K562 (cell line): ENCODE results near the gene TMEM184B. TPM values are rescaled to one million over a fixed set of nuclear protein-coding genes. Genes with fewer than 3 reads are reported as not detected.
A peak's percentile ranks its signal among the peaks of the same experiment; 100 is the strongest.

Experiments used
- CBX1 ChIP-seq: sonication (generic); IDR thresholded peaks from 2 replicates; pipeline ENCODE4 v1.6.1; 2016; ENCODE audit warnings: antibody characterized with exemption, low read depth, mild to moderate bottlenecking
- FIP1L1 ChIP-seq: fragments of 200-400 bp; formaldehyde crosslinking; IDR thresholded peaks from 2 replicates; pipeline ENCODE4 v1.6.1; 2018; ENCODE audit warnings: mild to moderate bottlenecking, low read depth, low read length; ENCODE audit not compliant: poor library complexity, severe bottlenecking
- GMEB1 ChIP-seq: fragments of 250-450 bp; sonication (Bioruptor Pico); IDR thresholded peaks from 2 replicates; pipeline ENCODE4 v1.4.0; 2020; ENCODE audit warnings: mild to moderate bottlenecking
- JUND ChIP-seq, 2 experiments: IDR thresholded peaks; 2 replicates in 1 of 2; 3 replicates in 1 of 2; pipeline ENCODE4 v1.6.1; 2011; ENCODE audit warnings: borderline replicate concordance in 2 of 2, low read depth in 2 of 2, low read length in 2 of 2, improper control_type of control experiment in 1 of 2, missing biosample characterization in 1 of 2, missing genetic modification characterization in 1 of 2, missing genetic modification reagents in 1 of 2
- MTF1 ChIP-seq: fragments of 250-450 bp; sonication (Bioruptor Pico); IDR thresholded peaks from 2 replicates; pipeline ENCODE4 v1.9.0; 2021; ENCODE audit warnings: moderate library complexity, mild to moderate bottlenecking, inconsistent platforms, borderline replicate concordance
- NR2C1 ChIP-seq, 2 experiments: fragments of 450-650 bp; IDR thresholded peaks; 2 replicates each; pipeline ENCODE4 v1.6.1; 2017; ENCODE audit warnings: mild to moderate bottlenecking in 2 of 2, antibody characterized with exemption in 1 of 2, inconsistent platforms in 1 of 2, missing compliant biosample characterization in 1 of 2, missing genetic modification characterization in 1 of 2
- NUFIP1 ChIP-seq: fragments of 450-650 bp; IDR thresholded peaks from 2 replicates; pipeline ENCODE4 v1.6.1; 2018; ENCODE audit not compliant: partially characterized antibody
- PHF20 ChIP-seq: fragments of 450-650 bp; IDR thresholded peaks from 2 replicates; pipeline ENCODE4 v1.6.1; 2018; ENCODE audit not compliant: partially characterized antibody
- PHTF2 ChIP-seq: fragments of 250-450 bp; sonication (Bioruptor Pico); IDR thresholded peaks from 2 replicates; pipeline ENCODE4 v1.5.0; 2021; ENCODE audit warnings: mild to moderate bottlenecking
- POLR2A ChIP-seq: fragments of 450-650 bp; conservative IDR thresholded peaks from 2 replicates; pipeline ENCODE4 v1.6.1; 2016
- RUNX1 ChIP-seq: sonication (generic); IDR thresholded peaks from 2 replicates; pipeline ENCODE4 v1.6.1; 2016; ENCODE audit warnings: antibody characterized with exemption, low read depth
- SMARCE1 ChIP-seq: fragments of 450-650 bp; IDR thresholded peaks from 2 replicates; pipeline ENCODE4 v1.7.1; 2016; ENCODE audit warnings: mild to moderate bottlenecking
- TFAM ChIP-seq: fragments of 250-450 bp; sonication (Bioruptor Pico); conservative IDR thresholded peaks from 2 replicates; pipeline ENCODE4 v1.5.0; 2021; ENCODE audit warnings: mild to moderate bottlenecking, moderate library complexity
- TGIF2 ChIP-seq: sonication (generic); formaldehyde crosslinking; IDR thresholded peaks from 2 replicates; pipeline ENCODE4 v1.8.1; 2022; ENCODE audit warnings: mild to moderate bottlenecking, missing genetic modification reagents, moderate library complexity
- TRIM24 ChIP-seq, 2 experiments: fragments of 450-650 bp; IDR thresholded peaks; 2 replicates each; pipeline ENCODE4 v1.6.1; 2016
- XRCC4 ChIP-seq: IDR thresholded peaks from one replicate; pipeline ENCODE4 v1.6.1; 2011; ENCODE audit not compliant: insufficient read depth, insufficient read length; ENCODE audit errors: extremely low read depth
- YY1 ChIP-seq, 3 experiments: IDR thresholded peaks; 2 replicates each; pipeline ENCODE4 v1.6.1; 2011; ENCODE audit warnings: low read length in 2 of 3, mild to moderate bottlenecking in 2 of 3, moderate library complexity in 2 of 3, borderline replicate concordance in 1 of 3, control low read depth in 1 of 3, low read depth in 1 of 3; ENCODE audit not compliant: insufficient read depth in 3 of 3, insufficient replicate concordance in 2 of 3, control insufficient read depth in 1 of 3, insufficient read length in 1 of 3; ENCODE audit errors: extremely low read depth in 1 of 3
- ZBTB2 ChIP-seq: fragments of 450-650 bp; IDR thresholded peaks from 2 replicates; pipeline ENCODE4 v1.6.1; 2016; ENCODE audit warnings: antibody characterized with exemption
- ZC3H11A ChIP-seq: IDR thresholded peaks from 2 replicates; pipeline ENCODE4 v1.6.1; 2012; ENCODE audit warnings: low read depth, low read length, improper control_type of control experiment
- ZNF12 ChIP-seq: sonication (generic); formaldehyde crosslinking; IDR thresholded peaks from 2 replicates; pipeline ENCODE4 v1.4.0; 2020; ENCODE audit warnings: mild to moderate bottlenecking, missing genetic modification reagents
- ZNF311 ChIP-seq: fragments of 250-450 bp; sonication (Bioruptor Pico); IDR thresholded peaks from 2 replicates; pipeline ENCODE4 v1.4.0; 2020; ENCODE audit warnings: mild to moderate bottlenecking, moderate library complexity
- ZNF347 ChIP-seq: fragments of 450-650 bp; formaldehyde crosslinking; IDR thresholded peaks from 2 replicates; pipeline ENCODE4 v1.4.0; 2020; ENCODE audit warnings: low read depth, mild to moderate bottlenecking, moderate library complexity
- ZNF778 ChIP-seq: fragments of 450-650 bp; formaldehyde crosslinking; IDR thresholded peaks from 2 replicates; pipeline ENCODE4 v1.4.0; 2020; ENCODE audit warnings: mild to moderate bottlenecking, moderate library complexity
- ZNF780A ChIP-seq: fragments of 250-450 bp; sonication (Bioruptor Pico); IDR thresholded peaks from 2 replicates; pipeline ENCODE4 v1.5.0; 2021; ENCODE audit warnings: mild to moderate bottlenecking
- ZZZ3 ChIP-seq: fragments of 450-650 bp; IDR thresholded peaks from 2 replicates; pipeline ENCODE4 v1.6.1; 2016; ENCODE audit warnings: antibody characterized with exemption, mild to moderate bottlenecking, moderate library complexity
- polyA plus RNA-seq, 8 experiments: library from polyadenylated mRNA; depleted of rRNA in 4 of 8; stranded (reverse) in 5 of 8; unstranded in 3 of 8; fragments of >200 nt; fragmentation: Nextera tagmentation in 2 of 8; fragmentation: Illumina TruSeq in 1 of 8; extraction: Ambion mirVana in 2 of 8; extraction: Trizol in 1 of 8; gene quantifications; 2 replicates each; pipeline versions ENCODE4 v1.2.1 to v1.2.3, GENCODE V29; 2011 to 2014; ENCODE audit warnings: inconsistent platforms in 1 of 8, missing spikeins in 1 of 8
- total RNA-seq, 7 experiments: library from RNA; depleted of rRNA in 6 of 7; stranded (reverse); fragments of >200 nt in 6 of 7; fragmentation: Illumina TruSeq in 2 of 7; extraction: Trizol in 2 of 7; gene quantifications; 2 replicates each; pipeline versions ENCODE4 v1.2.1 to v1.2.3, GENCODE V29; 2011 to 2021; ENCODE audit warnings: low replicate concordance in 1 of 7

The TMEM184B gene
- total and polyA plus RNA-seq, 9 of the 15 experiments (the other 6 are each of a cell fraction or from before 2014, with no cell fraction given): 0.31 to 25.1 (median 6.2) TPM

GRCh38 chr22:38317995-38318715 is 45.3 kb upstream of the TMEM184B start (continued):
- no peak for TF ChIP-seq NUFIP1
- no peak for TF ChIP-seq ZNF780A (CRISPR knock-in tag)
- no peak for TF ChIP-seq CBX1
- no peak for TF ChIP-seq SMARCE1
- TF ChIP-seq ZZZ3: no peak
- TF ChIP-seq GMEB1 (CRISPR knock-in tag): 0 out of 2 replicates have a peak, but pooled peaks have one; percentile 13
- no peak for TF ChIP-seq ZNF311 (CRISPR knock-in tag)
- no peak for TF ChIP-seq FIP1L1
- no peak for TF ChIP-seq ZNF347 (CRISPR knock-in tag)
- no peak for TF ChIP-seq TFAM
- no peak for TF ChIP-seq XRCC4
- peak in 1 of 3 experiments; percentile 20 for TF ChIP-seq YY1 (IDR thresholded peaks at IDR 0.05; ENCODE audit: borderline replicate concordance in 1 of 3, control insufficient read depth in 1 of 3, extremely low read depth in 1 of 3, insufficient read depth in 3 of 3, insufficient read length in 1 of 3, insufficient replicate concordance in 2 of 3, low read depth in 1 of 3, low read length in 2 of 3)
- TF ChIP-seq ZBTB2: no peak
- TF ChIP-seq ZNF778 (CRISPR knock-in tag): no peak
- TF ChIP-seq PHF20: peak; percentile 28
- TF ChIP-seq TGIF2 (CRISPR knock-in tag): no peak
- TF ChIP-seq MTF1 (CRISPR knock-in tag): 0 out of 2 replicates have a peak, but pooled peaks have one; percentile 13
- TF ChIP-seq JUND (IDR thresholded peaks at IDR 0.05; ENCODE audit: borderline replicate concordance, low read depth, low read length): peak; percentile 64
- peak; percentile 58; the same call in 2 of the 3 replicates for TF ChIP-seq JUND (tag; IDR thresholded peaks at IDR 0.05; ENCODE audit: borderline replicate concordance, low read depth, low read length)
- no peak for TF ChIP-seq ZNF12 (CRISPR knock-in tag)
- peak; percentile 65 for TF ChIP-seq POLR2A
- TF ChIP-seq ZC3H11A: no peak
- TF ChIP-seq RUNX1: no peak
- TF ChIP-seq TRIM24 (IDR thresholded peaks at IDR 0.05): no peak
- no peak for TF ChIP-seq NR2C1 (IDR thresholded peaks at IDR 0.05)
- TF ChIP-seq NR2C1 (tag; IDR thresholded peaks at IDR 0.05): 0 out of 2 replicates have a peak, but pooled peaks have one; percentile 7
- TF ChIP-seq PHTF2 (CRISPR knock-in tag): no peak
